Lower leg skin (tissue), 3 donors: Measurements from ENCODE around the gene MID1.

Source experiments
- CTCF ChIP-seq, 3 donors: fragments of 450-650 bp; IDR thresholded peaks; one replicate each; pipeline ENCODE4 v1.5.1; 2016; ENCODE audit warnings: antibody characterized with exemption in 3 of 3, mild to moderate bottlenecking in 3 of 3, moderate library complexity in 2 of 3
- POLR2A ChIP-seq, 2 donors: fragments of 450-650 bp; IDR thresholded peaks; one replicate each; pipeline ENCODE4 v1.6.1; 2016 to 2017; ENCODE audit warnings: antibody characterized with exemption in 2 of 2, mild to moderate bottlenecking in 1 of 2, moderate library complexity in 1 of 2

- no peak for TF ChIP-seq CTCF (IDR thresholded peaks at IDR 0.05)
- no peak for TF ChIP-seq POLR2A (IDR thresholded peaks at IDR 0.05)
Measured at GRCh38 chrX:10603612-10604011, 16.8 kb downstream of the MID1 start.
